Transverse colon (tissue), 4 donors: ENCODE measurements around the gene RABGAP1L.

Experiments
- EP300 ChIP-seq: sonication (generic); formaldehyde crosslinking; IDR thresholded peaks from one replicate; pipeline ENCODE4 v1.6.1; 2017; ENCODE audit warnings: antibody characterized with exemption, low read depth
- POLR2A ChIP-seq: fragments of 450-650 bp; IDR thresholded peaks from one replicate; pipeline ENCODE4 v1.6.1; 2016; ENCODE audit warnings: antibody characterized with exemption, mild to moderate bottlenecking, moderate library complexity
- POLR2AphosphoS5 ChIP-seq, 3 donors: sonication (generic); formaldehyde crosslinking; IDR thresholded peaks; one replicate each; pipeline ENCODE4 v1.6.1; 2016; ENCODE audit warnings: antibody characterized with exemption in 3 of 3
- TF ChIP-seq, protein P1 (sequence below), 5 experiments: fragments of 200-600 bp in 3 of 5; fragments of 450-650 bp in 2 of 5; sonication (generic) in 3 of 5; IDR thresholded peaks; 1 replicate in 2 of 5; 2 replicates in 3 of 5; pipeline ENCODE4 v1.5.1; 2016 to 2017; ENCODE audit warnings: antibody characterized with exemption in 5 of 5, inconsistent platforms in 3 of 5, mild to moderate bottlenecking in 2 of 5, moderate library complexity in 1 of 5

DNA sequence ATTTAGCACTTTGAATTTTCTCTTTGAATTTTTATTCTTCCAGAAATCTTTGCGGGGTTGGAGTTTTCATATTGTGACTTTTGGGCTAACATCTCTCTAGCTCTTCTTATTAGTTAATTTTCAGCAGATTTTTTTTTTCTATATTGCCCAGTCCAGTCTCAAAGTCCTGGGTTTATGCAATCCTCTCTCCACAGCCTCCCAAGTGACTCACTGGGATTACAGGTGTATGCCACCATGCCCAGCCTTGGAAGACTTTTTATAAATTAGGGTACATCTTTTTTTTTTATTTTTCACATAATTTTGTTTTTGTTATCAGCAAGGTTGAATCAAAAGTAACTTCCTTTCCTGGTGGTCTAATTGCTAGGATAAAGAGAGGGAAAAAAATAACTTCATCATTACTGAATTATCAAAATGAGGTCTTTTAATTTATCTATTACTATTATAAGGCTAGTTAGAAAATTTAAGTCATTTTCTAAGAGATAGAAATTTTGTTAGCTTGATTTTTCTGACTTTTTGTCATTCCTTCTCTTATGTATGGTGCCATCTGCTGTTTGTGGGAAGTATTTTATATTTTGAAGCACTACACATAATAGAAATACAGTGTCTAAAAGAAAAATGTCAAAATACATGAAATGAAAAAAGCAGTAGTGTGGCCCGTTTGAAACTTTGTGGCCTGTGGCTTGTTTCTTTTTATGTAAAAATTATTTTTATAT is 567.0 kb downstream of the RABGAP1L start:
- TF ChIP-seq, protein P1, sequence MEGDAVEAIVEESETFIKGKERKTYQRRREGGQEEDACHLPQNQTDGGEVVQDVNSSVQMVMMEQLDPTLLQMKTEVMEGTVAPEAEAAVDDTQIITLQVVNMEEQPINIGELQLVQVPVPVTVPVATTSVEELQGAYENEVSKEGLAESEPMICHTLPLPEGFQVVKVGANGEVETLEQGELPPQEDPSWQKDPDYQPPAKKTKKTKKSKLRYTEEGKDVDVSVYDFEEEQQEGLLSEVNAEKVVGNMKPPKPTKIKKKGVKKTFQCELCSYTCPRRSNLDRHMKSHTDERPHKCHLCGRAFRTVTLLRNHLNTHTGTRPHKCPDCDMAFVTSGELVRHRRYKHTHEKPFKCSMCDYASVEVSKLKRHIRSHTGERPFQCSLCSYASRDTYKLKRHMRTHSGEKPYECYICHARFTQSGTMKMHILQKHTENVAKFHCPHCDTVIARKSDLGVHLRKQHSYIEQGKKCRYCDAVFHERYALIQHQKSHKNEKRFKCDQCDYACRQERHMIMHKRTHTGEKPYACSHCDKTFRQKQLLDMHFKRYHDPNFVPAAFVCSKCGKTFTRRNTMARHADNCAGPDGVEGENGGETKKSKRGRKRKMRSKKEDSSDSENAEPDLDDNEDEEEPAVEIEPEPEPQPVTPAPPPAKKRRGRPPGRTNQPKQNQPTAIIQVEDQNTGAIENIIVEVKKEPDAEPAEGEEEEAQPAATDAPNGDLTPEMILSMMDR (IDR thresholded peaks at IDR 0.05), result peak; percentile 31 to 52 (median 44)
- TF ChIP-seq POLR2A (no peak), POLR2AphosphoS5 (IDR thresholded peaks at IDR 0.05) (no peak), EP300 (no peak)
